Measurements from ENCODE around the gene IL18.
"Not testable (repeated sequence)": the region's sequence is repeated elsewhere in the genome, so short reads cannot be mapped to it uniquely, and the experiment has no call there.

Gene IL18

DNA sequence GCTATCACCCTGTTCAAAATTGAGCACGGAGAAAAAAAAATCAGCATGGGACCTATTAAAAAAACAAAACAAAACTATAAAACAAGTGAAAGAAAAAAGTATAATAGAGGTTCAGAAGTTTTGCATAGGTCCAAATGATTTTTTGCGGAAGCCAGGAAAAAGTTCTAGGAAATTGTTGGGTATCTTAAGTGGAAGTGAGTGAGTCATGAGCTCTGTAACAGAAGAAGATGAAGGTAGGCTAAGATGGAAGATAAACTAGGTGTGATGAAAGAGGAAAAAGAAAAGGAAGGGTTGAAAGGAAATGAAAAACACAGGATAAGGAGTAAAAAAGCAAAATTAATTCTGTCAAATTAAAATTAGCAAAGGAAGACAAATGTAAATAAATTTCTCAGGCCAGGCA is 49.4 kb downstream of the IL18 start:
- no peak for DNase-seq

- DNase-seq = peak; percentile 83
Measured at GRCh38 chr11:112113539-112114457, 50.1 kb downstream of the IL18 start.

- no peak for DNase-seq
Measured at GRCh38 chr11:112106070-112106469, 57.8 kb downstream of the IL18 start.

DNA sequence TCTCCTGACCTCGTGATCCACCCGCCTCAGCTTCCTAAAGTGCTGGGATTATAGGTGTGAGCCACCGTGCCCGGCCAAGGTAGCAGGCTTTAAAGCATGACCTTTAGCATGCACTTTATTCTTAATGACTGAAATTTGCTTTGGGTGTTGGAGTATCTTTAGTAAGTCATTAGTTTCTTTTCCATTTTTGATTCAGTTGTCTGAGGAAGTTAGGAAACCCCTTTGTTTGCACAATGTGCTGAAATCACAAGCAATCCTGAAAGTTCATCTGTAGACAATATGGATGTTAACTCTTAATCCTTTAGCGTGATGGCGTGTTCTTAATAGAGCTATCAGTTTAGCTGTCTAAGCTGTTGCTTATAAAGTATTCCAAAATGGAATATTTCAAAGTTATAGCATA is 60.4 kb downstream of the IL18 start:
- no peak for DNase-seq

- DNase-seq = no peak
Measured at GRCh38 chr11:112100462-112100861, 63.4 kb downstream of the IL18 start.

DNA sequence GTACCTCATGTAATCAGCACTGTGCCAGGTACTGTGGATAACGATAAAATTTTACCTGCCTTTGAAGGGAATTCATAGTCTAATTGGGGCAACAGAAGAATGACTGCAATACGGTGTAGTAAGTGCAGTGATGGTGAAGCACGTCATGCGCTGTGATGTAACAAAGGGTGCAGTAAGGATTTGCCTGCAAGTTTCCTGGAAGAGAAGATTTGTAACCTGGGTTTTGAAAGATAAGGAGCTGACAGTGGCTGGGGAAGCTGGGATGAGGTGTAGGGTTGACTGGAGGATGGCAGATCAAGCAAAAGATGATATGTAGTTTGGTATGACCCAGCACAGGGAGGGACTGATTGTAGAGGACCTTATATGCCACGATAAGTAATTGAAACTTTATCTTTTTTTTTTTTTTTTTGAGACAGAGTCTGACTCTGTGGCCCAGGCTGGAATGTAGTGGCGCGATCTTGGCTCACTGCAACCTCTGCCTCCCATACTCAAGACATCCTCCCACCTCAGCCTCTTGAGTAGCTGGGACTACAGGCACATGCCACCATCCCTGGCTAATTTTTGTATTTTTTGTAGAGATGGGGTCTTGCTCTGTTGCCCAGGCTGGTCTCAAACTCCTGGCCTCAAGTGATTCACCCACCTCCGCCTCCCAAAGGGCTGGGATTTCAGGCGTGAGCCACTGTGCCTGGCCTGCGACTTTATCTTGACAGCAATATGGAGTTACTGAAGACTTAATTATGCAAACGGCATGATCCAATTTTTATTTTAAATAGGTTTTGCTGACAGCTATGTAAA is 66.0 kb downstream of the IL18 start:
- no peak for DNase-seq

- no peak for DNase-seq
Measured at GRCh38 chr11:112096194-112096593, 67.7 kb downstream of the IL18 start.

DNA sequence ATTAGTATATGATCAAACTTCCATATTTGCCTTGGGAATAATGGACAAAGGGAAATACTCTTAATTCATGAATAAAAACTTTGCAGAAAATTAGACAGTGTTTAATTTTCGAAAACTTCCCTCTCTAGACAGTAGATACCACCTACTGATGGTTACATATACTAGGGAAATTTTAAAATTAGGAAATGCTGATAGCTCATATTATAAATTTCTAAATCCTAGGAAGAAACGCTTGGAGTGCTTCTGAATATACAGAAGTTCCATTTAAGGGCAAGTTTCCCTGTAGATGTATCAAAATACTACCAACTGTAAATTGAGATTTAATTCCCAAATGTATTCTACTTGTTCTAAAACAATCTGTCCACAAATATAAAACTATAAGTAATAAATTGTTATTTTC is 68.6 kb downstream of the IL18 start:
- not testable (repeated sequence) for DNase-seq
